SK-N-MC (cell line): ENCODE data around the gene FARP2.

Experiments
- EZH2 ChIP-seq: fragments of 200-600 bp; sonication (generic); IDR thresholded peaks from one replicate; pipeline ENCODE4 v1.6.1; 2017; ENCODE audit warnings: antibody characterized with exemption
- POLR2AphosphoS5 ChIP-seq: IDR thresholded peaks from 2 replicates; pipeline ENCODE4 v1.6.1; 2012; ENCODE audit warnings: mild to moderate bottlenecking, low read depth, low read length, borderline replicate concordance

DNA sequence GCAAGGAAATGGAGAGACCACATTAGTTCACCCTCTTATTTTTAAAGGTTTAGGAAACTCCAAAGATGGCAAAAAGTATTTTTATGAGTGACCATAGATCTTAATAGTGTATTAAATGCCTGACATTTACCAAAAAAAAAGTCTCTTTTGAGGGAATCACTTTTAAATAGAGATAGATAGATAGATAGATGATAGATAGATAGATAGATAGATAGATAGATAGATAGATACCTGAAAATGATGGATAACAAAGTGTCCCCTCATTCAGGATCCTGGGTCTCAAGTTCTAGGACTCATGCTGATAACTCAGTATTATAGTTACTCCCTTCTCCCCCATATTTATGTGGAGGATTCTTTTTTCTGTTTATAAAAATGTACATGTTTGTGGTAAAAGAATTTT is 52.8 kb downstream of the FARP2 start:
- no peak for TF ChIP-seq EZH2
- no peak for TF ChIP-seq POLR2AphosphoS5
